GM23338 (cell line): ENCODE results near the gene KRTAP1-4.

Source experiments
- CREB1 ChIP-seq: fragments of 250-450 bp; sonication (Bioruptor Pico); IDR thresholded peaks from 2 replicates; pipeline ENCODE4 v1.5.0; 2020; ENCODE audit warnings: low read depth, mild to moderate bottlenecking, moderate library complexity
- CTCF ChIP-seq, 2 experiments: fragments of 200-600 bp in 1 of 2; sonication (generic) in 1 of 2; conservative IDR thresholded peaks; 2 replicates each; pipeline versions ENCODE4 v1.5.1 to v1.6.1; 2016 to 2017; ENCODE audit warnings: antibody characterized with exemption in 2 of 2, low read depth in 2 of 2, mild to moderate bottlenecking in 2 of 2, moderate library complexity in 1 of 2
- JUNB ChIP-seq: IDR thresholded peaks from one replicate; pipeline ENCODE4 v1.6.1; 2016; ENCODE audit warnings: antibody characterized with exemption; ENCODE audit not compliant: unreplicated experiment
- POLR2AphosphoS5 ChIP-seq: IDR thresholded peaks from 2 replicates; pipeline ENCODE4 v1.6.1; 2016; ENCODE audit warnings: antibody characterized with exemption, low read depth
- REST ChIP-seq: IDR thresholded peaks from one replicate; pipeline ENCODE4 v1.6.1; 2018; ENCODE audit warnings: antibody characterized with exemption; ENCODE audit not compliant: unreplicated experiment

GRCh38 chr17:41001795-41002194 is 28.2 kb downstream of the KRTAP1-4 start:
- TF ChIP-seq CTCF (conservative IDR thresholded peaks at IDR 0.05; ENCODE audit: low read depth in 2 of 2) (no peak), JUNB (no peak), REST (no peak), CREB1 (CRISPR knock-in tag) (no peak), POLR2AphosphoS5 (no peak)
